SKM-1 (cell line): ENCODE measurements around the gene CHRNB4.
"Not testable (repeated sequence)": the region's sequence is repeated elsewhere in the genome, so short reads cannot be mapped to it uniquely, and the experiment has no call there.

ENCODE experiments used
- DNase-seq: peaks from one replicate; lab custom pipeline; 2025; ENCODE audit not compliant: unreplicated experiment; lab: John Stamatoyannopoulos, UW

Gene CHRNB4

GRCh38 chr15:78641102-78641748 lies at the start of gene CHRNB4:
Gene CHRNB4, minus strand, starts transcription at chr15:78641210. Its CDS starts 77 bp downstream, at chr15:78641133.
- no peak for DNase-seq

GRCh38 chr15:78689626-78690025 lies 48.6 kb upstream of the CHRNB4 start:
- no peak for DNase-seq

- no peak for DNase-seq
Measured at GRCh38 chr15:78685925-78686324, 44.9 kb upstream of the CHRNB4 start.

- no peak for DNase-seq
Measured at GRCh38 chr15:78685159-78685921, 44.3 kb upstream of the CHRNB4 start.

GRCh38 chr15:78684657-78685056 lies 43.6 kb upstream of the CHRNB4 start:
- DNase-seq, result no peak

- DNase-seq, result not testable (repeated sequence)
Measured at GRCh38 chr15:78683599-78683998, 42.6 kb upstream of the CHRNB4 start.

- DNase-seq, result no peak
Measured at GRCh38 chr15:78682693-78683410, 41.8 kb upstream of the CHRNB4 start.

GRCh38 chr15:78682004-78682651 lies 41.1 kb upstream of the CHRNB4 start:
- DNase-seq, result peak; percentile 32

- DNase-seq, result no peak
Measured at GRCh38 chr15:78681281-78682003, 40.4 kb upstream of the CHRNB4 start.

- DNase-seq, result peak; percentile 70
Measured at GRCh38 chr15:78680431-78681075, 39.5 kb upstream of the CHRNB4 start.

- DNase-seq, result no peak
Measured at GRCh38 chr15:78679089-78679511, 38.1 kb upstream of the CHRNB4 start.

GRCh38 chr15:78676424-78677110 lies 35.6 kb upstream of the CHRNB4 start:
- no peak for DNase-seq

GRCh38 chr15:78675617-78676360 lies 34.8 kb upstream of the CHRNB4 start:
- DNase-seq, result no peak

GRCh38 chr15:78675206-78675605 lies 34.2 kb upstream of the CHRNB4 start:
- DNase-seq, result no peak

- DNase-seq, result no peak
Measured at GRCh38 chr15:78673917-78674444, 33.0 kb upstream of the CHRNB4 start.

- DNase-seq, result no peak
Measured at GRCh38 chr15:78673476-78673875, 32.5 kb upstream of the CHRNB4 start.

GRCh38 chr15:78672285-78673014 lies 31.4 kb upstream of the CHRNB4 start:
- DNase-seq, result no peak

GRCh38 chr15:78671626-78672211 lies 30.7 kb upstream of the CHRNB4 start:
- no peak for DNase-seq
